Endodermal cell (in vitro differentiated cells): ENCODE measurements around the gene COPB1. TPM values are rescaled to one million over a fixed set of nuclear protein-coding genes. Genes with fewer than 3 reads are reported as not detected.
A peak's percentile ranks its signal among the peaks of the same experiment; 100 is the strongest.

ENCODE experiments used
- DNase-seq: peaks from one replicate; pipeline ENCODE4 v3.0.0-alpha.2; 2017
- H3K27ac ChIP-seq: 2 replicates; pipeline ENCODE4 v1.5.1; 2013; ENCODE audit warnings: mild to moderate bottlenecking, low read depth, low read length, moderate library complexity
- H3K27me3 ChIP-seq: 2 replicates; pipeline ENCODE4 v1.6.1; 2013; ENCODE audit warnings: mild to moderate bottlenecking, low read length, moderate library complexity; ENCODE audit not compliant: insufficient read depth, control insufficient read depth, poor library complexity, severe bottlenecking
- H3K36me3 ChIP-seq: 2 replicates; pipeline ENCODE4 v1.7.0; 2013; ENCODE audit warnings: mild to moderate bottlenecking, low read length, moderate library complexity; ENCODE audit not compliant: control insufficient read depth, insufficient read depth
- H3K4me1 ChIP-seq: one replicate; pipeline ENCODE4 v1.7.0; 2013; ENCODE audit warnings: low read length; ENCODE audit not compliant: control insufficient read depth, insufficient read depth
- H3K4me3 ChIP-seq: 2 replicates; pipeline ENCODE4 v1.5.1; 2013; ENCODE audit warnings: mild to moderate bottlenecking, low read length, moderate library complexity
- H3K9ac ChIP-seq: 2 replicates; pipeline ENCODE4 v1.6.1; 2013; ENCODE audit warnings: mild to moderate bottlenecking, low read length, moderate library complexity; ENCODE audit not compliant: poor library complexity, severe bottlenecking; ENCODE audit errors: extremely low read depth
- H3K9me3 ChIP-seq: 2 replicates; pipeline ENCODE4 v1.6.1; 2013; ENCODE audit warnings: mild to moderate bottlenecking, low read length, moderate library complexity; ENCODE audit not compliant: control insufficient read depth
- H3K27ac Mint-ChIP-seq: 2 replicates; pipeline ENCODE4 v1.8.0; 2020; ENCODE audit warnings: mixed read lengths
- H3K27me3 Mint-ChIP-seq: 2 replicates; pipeline ENCODE4 v1.8.0; 2021; ENCODE audit warnings: mild to moderate bottlenecking, mixed read lengths; ENCODE audit not compliant: insufficient read depth
- H3K36me3 Mint-ChIP-seq: 2 replicates; pipeline ENCODE4 v1.8.0; 2020; ENCODE audit warnings: low read depth, mixed read lengths
- H3K4me1 Mint-ChIP-seq: 2 replicates; pipeline ENCODE4 v1.8.0; 2020; ENCODE audit warnings: mixed read lengths
- H3K4me3 Mint-ChIP-seq: 2 replicates; pipeline ENCODE4 v1.8.0; 2020; ENCODE audit warnings: mild to moderate bottlenecking, moderate library complexity, mixed read lengths
- H3K9me3 Mint-ChIP-seq: 2 replicates; pipeline ENCODE4 v1.8.0; 2020; ENCODE audit warnings: mild to moderate bottlenecking, mixed read lengths
- WGBS, 2 experiments: methylation state at CpG; one replicate each; pipeline versions ENCODE4 v1.1.5 to v1.1.7; 2013; ENCODE audit warnings: missing lambda C conversion rate in 2 of 2, mixed read lengths in 1 of 2; ENCODE audit not compliant: insufficient coverage in 1 of 2, insufficient read length in 1 of 2; 5-methylcytosine and 5-hydroxymethylcytosine counted together
- total RNA-seq, 2 donors: library from RNA; stranded (reverse); fragmentation: NEBNext Ultra II Directional in 1 of 2; extraction: Animal tissue kit (Norgen Biotek cat#: 25700) in 1 of 2; gene quantifications; 2 replicates in 1 of 2; 3 replicates in 1 of 2; pipeline ENCODE4 v1.2.1, GENCODE V29; 2021
- TF ChIP-seq, protein P1 (sequence below): fragments of 200-600 bp; sonication (generic); conservative IDR thresholded peaks from 2 replicates; pipeline ENCODE4 v1.5.0; 2021; ENCODE audit warnings: antibody characterized with exemption, mild to moderate bottlenecking

The COPB1 gene
- total RNA-seq, 2 donors from 2014 or later, result 91.3 to 116 TPM

- Mint-ChIP-seq H3K4me3 (no peak overlapping the region), H3K27ac (no peak overlapping the region), H3K27me3 (no peaks in the 10 kb centered on the region), H3K4me1 (no peaks in the 10 kb centered on the region), H3K9me3 (no peaks in the 10 kb centered on the region), H3K36me3 (no peaks in the 10 kb centered on the region)
- Histone ChIP-seq H3K36me3 (no peaks in the 10 kb centered on the region), H3K9me3 (no peaks in the 10 kb centered on the region), H3K27ac (no peak overlapping the region), H3K4me3 (no peak overlapping the region), H3K27me3 (no peaks in the 10 kb centered on the region), H3K4me1 (peaks cover 5% of the 10 kb centered on the region), H3K9ac (no peak overlapping the region)
- TF ChIP-seq, protein P1, sequence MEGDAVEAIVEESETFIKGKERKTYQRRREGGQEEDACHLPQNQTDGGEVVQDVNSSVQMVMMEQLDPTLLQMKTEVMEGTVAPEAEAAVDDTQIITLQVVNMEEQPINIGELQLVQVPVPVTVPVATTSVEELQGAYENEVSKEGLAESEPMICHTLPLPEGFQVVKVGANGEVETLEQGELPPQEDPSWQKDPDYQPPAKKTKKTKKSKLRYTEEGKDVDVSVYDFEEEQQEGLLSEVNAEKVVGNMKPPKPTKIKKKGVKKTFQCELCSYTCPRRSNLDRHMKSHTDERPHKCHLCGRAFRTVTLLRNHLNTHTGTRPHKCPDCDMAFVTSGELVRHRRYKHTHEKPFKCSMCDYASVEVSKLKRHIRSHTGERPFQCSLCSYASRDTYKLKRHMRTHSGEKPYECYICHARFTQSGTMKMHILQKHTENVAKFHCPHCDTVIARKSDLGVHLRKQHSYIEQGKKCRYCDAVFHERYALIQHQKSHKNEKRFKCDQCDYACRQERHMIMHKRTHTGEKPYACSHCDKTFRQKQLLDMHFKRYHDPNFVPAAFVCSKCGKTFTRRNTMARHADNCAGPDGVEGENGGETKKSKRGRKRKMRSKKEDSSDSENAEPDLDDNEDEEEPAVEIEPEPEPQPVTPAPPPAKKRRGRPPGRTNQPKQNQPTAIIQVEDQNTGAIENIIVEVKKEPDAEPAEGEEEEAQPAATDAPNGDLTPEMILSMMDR, result no peak
- DNase-seq, result no peak
Observed at GRCh38 chr11:14424096-14424495, 75.5 kb downstream of the COPB1 start.

- no peaks in the 10 kb centered on the region for H3K36me3 ChIP-seq
- no peak for DNase-seq
- no peaks in the 10 kb centered on the region for H3K36me3 Mint-ChIP-seq
- WGBS, 2 experiments, result 93 to 100% methylated on average over 2 of the region's 2 CpGs
- H3K27ac Mint-ChIP-seq, result no peak overlapping the region
- no peak overlapping the region for H3K4me3 Mint-ChIP-seq
- TF ChIP-seq, protein P1, result no peak
- no peaks in the 10 kb centered on the region for H3K9me3 ChIP-seq
- H3K4me1 Mint-ChIP-seq, result no peaks in the 10 kb centered on the region
- no peaks in the 10 kb centered on the region for H3K27me3 ChIP-seq
- no peaks in the 10 kb centered on the region for H3K9me3 Mint-ChIP-seq
- peaks cover 5% of the 10 kb centered on the region for H3K4me1 ChIP-seq
- H3K27ac ChIP-seq, result no peak overlapping the region
- H3K27me3 Mint-ChIP-seq, result no peaks in the 10 kb centered on the region
- no peak overlapping the region for H3K9ac ChIP-seq
- no peak overlapping the region for H3K4me3 ChIP-seq
Observed at GRCh38 chr11:14423633-14424032, 76.0 kb downstream of the COPB1 start.

- no peak overlapping the region for H3K27ac Mint-ChIP-seq
- Histone ChIP-seq H3K4me3 (no peak overlapping the region), H3K4me1 (peaks cover 5% of the 10 kb centered on the region), H3K36me3 (no peaks in the 10 kb centered on the region), H3K9ac (peak overlapping the region; percentile 38), H3K27me3 (no peaks in the 10 kb centered on the region), H3K27ac (peak overlapping the region; percentile 34), H3K9me3 (no peaks in the 10 kb centered on the region)
- 17 to 69% methylated on average over 1 to 2 of the region's 2 CpGs for WGBS, 2 experiments
- TF ChIP-seq, protein P1, result no peak
- H3K9me3 Mint-ChIP-seq, result no peaks in the 10 kb centered on the region
- no peaks in the 10 kb centered on the region for H3K36me3 Mint-ChIP-seq
- no peak for DNase-seq
- H3K4me1 Mint-ChIP-seq, result no peaks in the 10 kb centered on the region
- H3K4me3 Mint-ChIP-seq, result no peak overlapping the region
- H3K27me3 Mint-ChIP-seq, result no peaks in the 10 kb centered on the region
Observed at GRCh38 chr11:14422814-14423182, 76.8 kb downstream of the COPB1 start.
